Calu3 (cell line): ENCODE data around the gene STX10. TPM values are rescaled to one million over a fixed set of nuclear protein-coding genes. Genes with fewer than 3 reads are reported as not detected.

ENCODE experiments used
- Bru-seq: library from RNA; stranded (reverse); fragments of 400-500 nt; gene quantifications from one replicate; lab custom pipeline; 2021; lab: Mats Ljungman, UMichigan
- BruChase-seq, 2 experiments: library from RNA; stranded (reverse); fragments of 400-500 nt; gene quantifications; one replicate each; lab custom pipeline; 2021; lab: Mats Ljungman, UMichigan
- BruUV-seq: library from RNA; stranded (reverse); fragments of 400-500 nt; replicated peaks from 2 replicates; lab custom pipeline; 2021; lab: Mats Ljungman, UMichigan
- CTCF ChIA-PET: fragments of 300-600 bp; sonication (Branson Sonifier 250); formaldehyde crosslinking; loops from one replicate; lab custom pipeline; 2022; ENCODE audit warnings: antibody characterized with exemption; lab: Charles Lee
- DNase-seq: peaks from one replicate; pipeline ENCODE4 v3.0.0; 2022
- H3K27ac Mint-ChIP-seq: one replicate; pipeline ENCODE4 v1.8.0; 2022; ENCODE audit warnings: mixed read lengths; ENCODE audit not compliant: unreplicated experiment
- H3K27me3 Mint-ChIP-seq: one replicate; pipeline ENCODE4 v1.8.0; 2022; ENCODE audit warnings: mixed read lengths; ENCODE audit not compliant: unreplicated experiment
- H3K36me3 Mint-ChIP-seq: one replicate; pipeline ENCODE4 v1.8.0; 2022; ENCODE audit warnings: mild to moderate bottlenecking, moderate library complexity, mixed read lengths; ENCODE audit not compliant: insufficient read depth, unreplicated experiment
- H3K4me1 Mint-ChIP-seq: one replicate; pipeline ENCODE4 v1.8.0; 2022; ENCODE audit warnings: mild to moderate bottlenecking, low read depth, mixed read lengths; ENCODE audit not compliant: unreplicated experiment
- H3K4me3 Mint-ChIP-seq: one replicate; pipeline ENCODE4 v1.8.0; 2022; ENCODE audit warnings: mild to moderate bottlenecking, low read depth, moderate library complexity, mixed read lengths; ENCODE audit not compliant: unreplicated experiment
- H3K9me3 Mint-ChIP-seq: one replicate; pipeline ENCODE4 v1.8.0; 2022; ENCODE audit warnings: low read depth, mixed read lengths; ENCODE audit not compliant: unreplicated experiment
- CTCF ChIP-seq: fragments of 200-600 bp; IDR thresholded peaks from one replicate; pipeline ENCODE4 v1.8.0; 2022; ENCODE audit warnings: antibody characterized with exemption; ENCODE audit not compliant: unreplicated experiment
- intact Hi-C: fragments of 100-400 bp; cut with micrococcal nuclease; formaldehyde crosslinking; loops from one replicate; pipeline ENCODE4 v1.10.0; 2022; ENCODE audit not compliant: unreplicated experiment
- long read RNA-seq: library from polyadenylated mRNA; stranded (forward); transcript quantifications from one replicate; pipeline ENCODE4 v2.0.0, GENCODE V29; 2022
- total RNA-seq: library from RNA; stranded (reverse); gene quantifications from 2 replicates; pipeline ENCODE4 v1.2.3, GENCODE V29; 2022

Gene STX10
- total RNA-seq, result 52.3 and 52.7 TPM in 2 replicates
- percentile 57 among the genes with signal in this experiment for Bru-seq, nascent RNA
- BruChase-seq, experiment 1, labeled RNA remaining after a 6-hour chase, result percentile 76 among the genes with signal in this experiment
- percentile 65 among the genes with signal in this experiment for BruChase-seq, experiment 2, labeled RNA remaining after a 2-hour chase
- long read RNA-seq, transcript STX10-204 (8 exons, 1,136 nt), result major isoform, 46 of 79 reads
- long read RNA-seq, transcript STX10-207 (7 exons, 1,241 nt), result minor isoform, 7 of 79 reads
- long read RNA-seq, partial matches to known transcripts, result 17 of 79 reads
- long read RNA-seq, other reads (novel, unspliced or antisense), result 7 of 79 reads

GRCh38 chr19:13150187-13150930, at the start of gene STX10, which contains the start of gene IER2:
STX10 (minus strand) TSS chr19:13150375; CDS start chr19:13150173, 202 bp downstream.
IER2 (plus strand) TSS chr19:13150411; CDS start chr19:13153187, 2,776 bp downstream.
- peak within 1 kb of the TSS; percentile 94 for H3K4me3 Mint-ChIP-seq
- peak; percentile 90 for DNase-seq
- intact Hi-C loops, result no loop called here
- peaks cover 15% of the 10 kb centered on the region for H3K27me3 Mint-ChIP-seq
- BruUV-seq, result no TSS peak
- CTCF ChIA-PET, result interaction anchor here (0.5 to 1.4 kb wide), 7 partner anchors 13 to 532 kb away, joined by 3 to 8 read pairs (median 3); partner anchors contain the start of gene DNASE2
- H3K4me1 Mint-ChIP-seq, result peaks cover 17% of the 10 kb centered on the region
- TF ChIP-seq CTCF, result peak; percentile 36
- no peaks in the 10 kb centered on the region for H3K9me3 Mint-ChIP-seq
- peak within 1 kb of the TSS; percentile 100 for H3K27ac Mint-ChIP-seq
- H3K36me3 Mint-ChIP-seq, result peaks cover 85% of the 10 kb centered on the region

- no peaks in the 10 kb centered on the region for H3K9me3 Mint-ChIP-seq
- no peak overlapping the region for H3K27ac Mint-ChIP-seq
- intact Hi-C loops, result no loop called here
- H3K36me3 Mint-ChIP-seq, result peaks cover 9% of the 10 kb centered on the region
- H3K4me3 Mint-ChIP-seq, result no peak overlapping the region
- peaks cover 11% of the 10 kb centered on the region for H3K4me1 Mint-ChIP-seq
- H3K27me3 Mint-ChIP-seq, result no peaks in the 10 kb centered on the region
- TF ChIP-seq CTCF, result no peak
- no TSS peak for BruUV-seq
- DNase-seq, result no peak
- CTCF ChIA-PET, result no interaction called here
Measured at GRCh38 chr19:13198634-13199033, 48.5 kb upstream of the STX10 start.

GRCh38 chr19:13195678-13196077, 45.5 kb upstream of the STX10 start:
- peak; percentile 64 for DNase-seq
- Mint-ChIP-seq H3K9me3 (no peaks in the 10 kb centered on the region), H3K27me3 (no peaks in the 10 kb centered on the region), H3K4me1 (peaks cover 11% of the 10 kb centered on the region), H3K36me3 (peaks cover 9% of the 10 kb centered on the region), H3K4me3 (peak overlapping the region; percentile 26), H3K27ac (peak overlapping the region; percentile 47)
- intact Hi-C loops, result loop anchor here (1.0 kb wide), 1 partner anchor 67 kb away; no protein-coding TSS in a partner anchor
- no peak for TF ChIP-seq CTCF
- CTCF ChIA-PET, result no interaction called here
- no TSS peak for BruUV-seq

GRCh38 chr19:13190781-13191540, 40.8 kb upstream of the STX10 start:
- Mint-ChIP-seq H3K9me3 (no peaks in the 10 kb centered on the region), H3K27me3 (no peaks in the 10 kb centered on the region), H3K4me1 (peaks cover 7% of the 10 kb centered on the region), H3K36me3 (peaks cover 6% of the 10 kb centered on the region), H3K27ac (no peak overlapping the region), H3K4me3 (no peak overlapping the region)
- intact Hi-C loops, result no loop called here
- CTCF ChIA-PET, result interaction anchor here (0.7 kb wide), 1 partner anchor 239 kb away, joined by 3 read pairs; no protein-coding TSS in a partner anchor
- no peak for DNase-seq
- BruUV-seq, result no TSS peak
- TF ChIP-seq CTCF, result no peak
